Panc1 (cell line): ENCODE measurements around the gene SLC25A31. TPM values are rescaled to one million over a fixed set of nuclear protein-coding genes. Genes with fewer than 3 reads are reported as not detected.

Experiments
- ATAC-seq: fragments of 200-7000 bp; cut with Tn5 transposase; 2 replicates; pipeline ENCODE4 v1.9.1; 2020; ENCODE audit warnings: mild to moderate bottlenecking, moderate library complexity
- BruUV-seq: library from RNA; stranded (reverse); fragments of 400-500 nt; replicated peaks from 2 replicates; lab custom pipeline; 2021; lab: Mats Ljungman, UMichigan
- CTCF ChIA-PET: fragments of 300-600 bp; sonication (Branson Sonifier 250); formaldehyde crosslinking; loops from one replicate; lab custom pipeline; 2022; ENCODE audit warnings: antibody characterized with exemption; lab: Charles Lee
- POLR2A ChIA-PET: fragments of 300-600 bp; sonication (Branson Sonifier 250); formaldehyde crosslinking; loops from one replicate; lab custom pipeline; 2022; ENCODE audit warnings: antibody characterized with exemption; lab: Charles Lee
- DNase-seq: peaks from one replicate; pipeline ENCODE4 v3.0.0-alpha.2; 2010; ENCODE audit warnings: low read depth, low spot score
- H3K27ac ChIP-seq: 2 replicates; pipeline ENCODE4 v1.5.1; 2011; ENCODE audit warnings: mild to moderate bottlenecking, low read length, inconsistent platforms
- H3K27me3 ChIP-seq: fragments of 200-500 bp; sonication (Bioruptor generic); 2 replicates; pipeline ENCODE4 v1.6.0; 2014; ENCODE audit warnings: low read length, inconsistent platforms; ENCODE audit not compliant: control insufficient read depth, insufficient read depth
- H3K36me3 ChIP-seq: fragments of 200-500 bp; sonication (Bioruptor generic); 2 replicates; pipeline ENCODE4 v1.5.1; 2014; ENCODE audit warnings: inconsistent platforms, mild to moderate bottlenecking, low read length, moderate library complexity; ENCODE audit not compliant: control insufficient read depth, insufficient read depth
- H3K4me1 ChIP-seq: 2 replicates; pipeline ENCODE4 v1.5.1; 2011; ENCODE audit warnings: inconsistent platforms, mild to moderate bottlenecking, low read length, moderate library complexity; ENCODE audit not compliant: control insufficient read depth, insufficient read depth
- H3K4me3 ChIP-seq, 2 experiments: 2 replicates each; pipeline ENCODE4 v1.5.1; 2011 to 2012; ENCODE audit warnings: low read depth in 2 of 2, low read length in 2 of 2, mild to moderate bottlenecking in 2 of 2, inconsistent platforms in 1 of 2, moderate library complexity in 1 of 2
- H3K9me3 ChIP-seq: fragments of 200-500 bp; sonication (Bioruptor generic); 2 replicates; pipeline ENCODE4 v1.5.1; 2014; ENCODE audit warnings: low read depth, mild to moderate bottlenecking, inconsistent platforms, low read length, moderate library complexity; ENCODE audit not compliant: control insufficient read depth, insufficient read depth
- POLR2AphosphoS5 ChIP-seq: IDR thresholded peaks from 2 replicates; pipeline ENCODE4 v1.6.1; 2012; ENCODE audit warnings: mild to moderate bottlenecking, low read depth, low read length, moderate library complexity
- SIN3A ChIP-seq: IDR thresholded peaks from 2 replicates; pipeline ENCODE4 v1.6.1; 2012; ENCODE audit warnings: low read depth, mild to moderate bottlenecking, low read length, moderate library complexity, borderline replicate concordance; ENCODE audit not compliant: insufficient read depth
- TCF7L2 ChIP-seq: IDR thresholded peaks from 2 replicates; pipeline ENCODE4 v1.6.1; 2011; ENCODE audit warnings: mild to moderate bottlenecking, low read depth, low read length, inconsistent platforms
- in situ Hi-C: cut with HindIII; loops from 2 replicates; pipeline ENCODE4 v1.10.0; 2016; ENCODE audit warnings: low sequenced_read_pairs, low pct_unique_long_range_greater_than_20kb
- intact Hi-C: fragments of 100-400 bp; cut with micrococcal nuclease; formaldehyde crosslinking; loops from one replicate; pipeline ENCODE4 v1.10.0; 2022; ENCODE audit not compliant: unreplicated experiment
- total RNA-seq: library from RNA; stranded (reverse); gene quantifications from one replicate; pipeline ENCODE4 v1.2.1, GENCODE V29; 2021; ENCODE audit not compliant: unreplicated experiment
- TF ChIP-seq, protein P1 (sequence below): fragments of 450-650 bp; IDR thresholded peaks from 2 replicates; pipeline ENCODE4 v1.5.1; 2017; ENCODE audit warnings: mild to moderate bottlenecking
- TF ChIP-seq, protein P2 (sequence below), 2 experiments: IDR thresholded peaks; 2 replicates each; pipeline ENCODE4 v1.6.1; 2011 to 2012; ENCODE audit warnings: low read depth in 2 of 2, control low read depth in 1 of 2, low read length in 1 of 2, mild to moderate bottlenecking in 1 of 2, moderate library complexity in 1 of 2; ENCODE audit not compliant: insufficient read depth in 1 of 2

Gene SLC25A31
- total RNA-seq, 1 experiment from 2014 or later: not detected

DNA sequence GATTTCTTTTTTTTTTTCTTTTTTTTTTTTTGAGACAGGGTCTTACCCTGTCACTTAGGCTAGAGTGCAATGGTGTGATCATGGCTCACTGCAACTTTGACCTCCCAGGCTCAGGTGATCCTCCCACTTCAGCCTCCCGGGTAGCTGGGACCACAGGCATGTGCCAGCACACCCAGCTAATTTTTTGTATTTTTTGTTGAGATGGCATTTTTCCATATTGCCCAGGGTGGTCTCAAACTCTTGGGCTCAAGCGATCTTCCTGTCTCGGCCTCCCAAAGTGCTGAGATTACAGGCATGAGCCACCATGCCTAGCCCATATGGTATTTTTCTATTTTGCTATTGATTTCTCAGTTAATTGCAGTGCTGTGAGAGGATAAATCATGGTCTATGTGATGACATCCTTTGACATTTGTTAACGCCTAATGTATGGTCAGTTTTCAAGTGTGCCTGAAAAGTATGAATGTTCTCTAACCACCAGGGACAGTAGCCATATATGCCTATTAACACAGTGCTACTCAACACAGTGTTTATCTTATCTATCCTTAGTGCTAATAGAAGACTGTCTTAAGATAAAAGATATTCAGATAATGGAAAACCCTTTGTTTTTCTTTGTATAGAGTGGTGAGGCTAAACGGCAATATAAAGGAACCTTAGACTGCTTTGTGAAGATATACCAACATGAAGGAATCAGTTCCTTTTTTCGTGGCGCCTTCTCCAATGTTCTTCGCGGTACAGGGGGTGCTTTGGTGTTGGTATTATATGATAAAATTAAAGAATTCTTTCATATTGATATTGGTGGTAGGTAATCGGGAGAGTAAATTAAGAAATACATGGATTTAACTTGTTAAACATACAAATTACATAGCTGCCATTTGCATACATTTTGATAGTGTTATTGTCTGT, 42.8 kb downstream of the SLC25A31 start:
- ChIA-PET POLR2A (no interaction called here), CTCF (no interaction called here)
- no peak overlapping the region for H3K27ac ChIP-seq
- no peaks in the 10 kb centered on the region for H3K36me3 ChIP-seq
- H3K9me3 ChIP-seq: no peaks in the 10 kb centered on the region
- H3K4me1 ChIP-seq: no peaks in the 10 kb centered on the region
- in situ Hi-C loops (no loop called here), intact Hi-C loops (no loop called here)
- ATAC-seq (no peak), DNase-seq (no peak)
- H3K27me3 ChIP-seq: no peaks in the 10 kb centered on the region
- TF ChIP-seq SIN3A (no peak), TCF7L2 (no peak), POLR2AphosphoS5 (no peak)
- TF ChIP-seq, protein P1, sequence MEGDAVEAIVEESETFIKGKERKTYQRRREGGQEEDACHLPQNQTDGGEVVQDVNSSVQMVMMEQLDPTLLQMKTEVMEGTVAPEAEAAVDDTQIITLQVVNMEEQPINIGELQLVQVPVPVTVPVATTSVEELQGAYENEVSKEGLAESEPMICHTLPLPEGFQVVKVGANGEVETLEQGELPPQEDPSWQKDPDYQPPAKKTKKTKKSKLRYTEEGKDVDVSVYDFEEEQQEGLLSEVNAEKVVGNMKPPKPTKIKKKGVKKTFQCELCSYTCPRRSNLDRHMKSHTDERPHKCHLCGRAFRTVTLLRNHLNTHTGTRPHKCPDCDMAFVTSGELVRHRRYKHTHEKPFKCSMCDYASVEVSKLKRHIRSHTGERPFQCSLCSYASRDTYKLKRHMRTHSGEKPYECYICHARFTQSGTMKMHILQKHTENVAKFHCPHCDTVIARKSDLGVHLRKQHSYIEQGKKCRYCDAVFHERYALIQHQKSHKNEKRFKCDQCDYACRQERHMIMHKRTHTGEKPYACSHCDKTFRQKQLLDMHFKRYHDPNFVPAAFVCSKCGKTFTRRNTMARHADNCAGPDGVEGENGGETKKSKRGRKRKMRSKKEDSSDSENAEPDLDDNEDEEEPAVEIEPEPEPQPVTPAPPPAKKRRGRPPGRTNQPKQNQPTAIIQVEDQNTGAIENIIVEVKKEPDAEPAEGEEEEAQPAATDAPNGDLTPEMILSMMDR: no peak
- TF ChIP-seq, protein P2, sequence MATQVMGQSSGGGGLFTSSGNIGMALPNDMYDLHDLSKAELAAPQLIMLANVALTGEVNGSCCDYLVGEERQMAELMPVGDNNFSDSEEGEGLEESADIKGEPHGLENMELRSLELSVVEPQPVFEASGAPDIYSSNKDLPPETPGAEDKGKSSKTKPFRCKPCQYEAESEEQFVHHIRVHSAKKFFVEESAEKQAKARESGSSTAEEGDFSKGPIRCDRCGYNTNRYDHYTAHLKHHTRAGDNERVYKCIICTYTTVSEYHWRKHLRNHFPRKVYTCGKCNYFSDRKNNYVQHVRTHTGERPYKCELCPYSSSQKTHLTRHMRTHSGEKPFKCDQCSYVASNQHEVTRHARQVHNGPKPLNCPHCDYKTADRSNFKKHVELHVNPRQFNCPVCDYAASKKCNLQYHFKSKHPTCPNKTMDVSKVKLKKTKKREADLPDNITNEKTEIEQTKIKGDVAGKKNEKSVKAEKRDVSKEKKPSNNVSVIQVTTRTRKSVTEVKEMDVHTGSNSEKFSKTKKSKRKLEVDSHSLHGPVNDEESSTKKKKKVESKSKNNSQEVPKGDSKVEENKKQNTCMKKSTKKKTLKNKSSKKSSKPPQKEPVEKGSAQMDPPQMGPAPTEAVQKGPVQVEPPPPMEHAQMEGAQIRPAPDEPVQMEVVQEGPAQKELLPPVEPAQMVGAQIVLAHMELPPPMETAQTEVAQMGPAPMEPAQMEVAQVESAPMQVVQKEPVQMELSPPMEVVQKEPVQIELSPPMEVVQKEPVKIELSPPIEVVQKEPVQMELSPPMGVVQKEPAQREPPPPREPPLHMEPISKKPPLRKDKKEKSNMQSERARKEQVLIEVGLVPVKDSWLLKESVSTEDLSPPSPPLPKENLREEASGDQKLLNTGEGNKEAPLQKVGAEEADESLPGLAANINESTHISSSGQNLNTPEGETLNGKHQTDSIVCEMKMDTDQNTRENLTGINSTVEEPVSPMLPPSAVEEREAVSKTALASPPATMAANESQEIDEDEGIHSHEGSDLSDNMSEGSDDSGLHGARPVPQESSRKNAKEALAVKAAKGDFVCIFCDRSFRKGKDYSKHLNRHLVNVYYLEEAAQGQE (IDR thresholded peaks at IDR 0.05; ENCODE audit: insufficient read depth in 1 of 2, low read depth in 2 of 2, low read length in 1 of 2): no peak
- no peak overlapping the region for H3K4me3 ChIP-seq
- BruUV-seq: no TSS peak

DNA sequence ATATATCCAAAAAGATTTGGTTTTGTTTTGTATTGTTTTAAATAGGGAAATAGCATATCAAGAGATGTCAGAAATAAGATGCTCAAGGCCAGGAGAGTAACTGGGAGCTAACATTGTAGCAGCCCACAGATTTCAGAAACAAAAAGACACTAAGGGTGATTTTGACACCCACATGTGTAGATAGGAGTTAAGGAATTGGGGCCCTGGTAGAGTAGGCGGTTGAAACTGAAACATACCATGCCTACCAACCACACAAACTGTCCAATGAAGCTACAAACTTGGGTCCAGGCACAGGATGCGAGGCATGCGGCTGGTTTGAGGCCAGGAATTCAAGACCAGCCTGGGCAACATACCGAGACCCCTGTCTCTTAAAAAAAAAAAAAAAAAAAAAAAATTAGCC, 45.6 kb downstream of the SLC25A31 start:
- no peaks in the 10 kb centered on the region for H3K27me3 ChIP-seq
- POLR2A ChIA-PET: no interaction called here
- H3K4me3 ChIP-seq: no peak overlapping the region
- H3K9me3 ChIP-seq: no peaks in the 10 kb centered on the region
- no peaks in the 10 kb centered on the region for H3K4me1 ChIP-seq
- CTCF ChIA-PET: no interaction called here
- DNase-seq (no peak), ATAC-seq (no peak)
- in situ Hi-C loops: no loop called here
- intact Hi-C loops: no loop called here
- TF ChIP-seq, protein P1: no peak
- no peak for TF ChIP-seq SIN3A
- no peak for TF ChIP-seq POLR2AphosphoS5
- no peak for TF ChIP-seq TCF7L2
- TF ChIP-seq, protein P2 (IDR thresholded peaks at IDR 0.05; ENCODE audit: insufficient read depth in 1 of 2, low read depth in 2 of 2, low read length in 1 of 2): no peak
- no TSS peak for BruUV-seq
- no peak overlapping the region for H3K27ac ChIP-seq
- no peaks in the 10 kb centered on the region for H3K36me3 ChIP-seq
